Neutrophil (primary cell): ENCODE data around the gene PLPPR1.

ENCODE experiments used
- H3K27ac ChIP-seq: fragments of 200-600 bp; sonication (generic); 2 replicates; pipeline ENCODE4 v1.5.1; 2016; ENCODE audit warnings: mild to moderate bottlenecking, moderate library complexity
- H3K27me3 ChIP-seq: fragments of 200-600 bp; sonication (generic); 2 replicates; pipeline ENCODE4 v1.6.0; 2016; ENCODE audit warnings: mild to moderate bottlenecking
- H3K36me3 ChIP-seq: fragments of 200-600 bp; sonication (generic); 2 replicates; pipeline ENCODE4 v1.5.1; 2017
- H3K4me1 ChIP-seq, 2 experiments: fragments of 200-600 bp in 1 of 2; sonication (generic) in 1 of 2; 1 replicate in 1 of 2; 2 replicates in 1 of 2; pipeline versions ENCODE4 v1.5.1 to v1.6.1; 2013 to 2016; ENCODE audit warnings: low read depth in 1 of 2, low read length in 1 of 2, mild to moderate bottlenecking in 1 of 2, moderate library complexity in 1 of 2; ENCODE audit not compliant: control insufficient read depth in 1 of 2, insufficient read depth in 1 of 2
- H3K4me3 ChIP-seq, 2 experiments: fragments of 200-600 bp in 1 of 2; sonication (generic) in 1 of 2; 1 replicate in 1 of 2; 2 replicates in 1 of 2; pipeline ENCODE4 v1.5.1; 2013 to 2016; ENCODE audit warnings: low read depth in 1 of 2, low read length in 1 of 2, mild to moderate bottlenecking in 1 of 2, moderate library complexity in 1 of 2
- H3K9me3 ChIP-seq: fragments of 200-600 bp; sonication (generic); 2 replicates; pipeline ENCODE4 v1.5.1; 2016
- CTCF ChIP-seq: fragments of 200-600 bp; sonication (generic); IDR thresholded peaks from 2 replicates; pipeline ENCODE4 v1.5.1; 2016; ENCODE audit warnings: antibody characterized with exemption

Gene PLPPR1

GRCh38 chr9:101027236-101027635, 1.3 kb upstream of the PLPPR1 start:
- Histone ChIP-seq H3K4me3 (no peak overlapping the region), H3K9me3 (no peaks in the 10 kb centered on the region), H3K36me3 (no peaks in the 10 kb centered on the region), H3K27me3 (peaks cover 66% of the 10 kb centered on the region), H3K4me1 (no peaks in the 10 kb centered on the region), H3K27ac (no peak overlapping the region)
- TF ChIP-seq CTCF = no peak

DNA sequence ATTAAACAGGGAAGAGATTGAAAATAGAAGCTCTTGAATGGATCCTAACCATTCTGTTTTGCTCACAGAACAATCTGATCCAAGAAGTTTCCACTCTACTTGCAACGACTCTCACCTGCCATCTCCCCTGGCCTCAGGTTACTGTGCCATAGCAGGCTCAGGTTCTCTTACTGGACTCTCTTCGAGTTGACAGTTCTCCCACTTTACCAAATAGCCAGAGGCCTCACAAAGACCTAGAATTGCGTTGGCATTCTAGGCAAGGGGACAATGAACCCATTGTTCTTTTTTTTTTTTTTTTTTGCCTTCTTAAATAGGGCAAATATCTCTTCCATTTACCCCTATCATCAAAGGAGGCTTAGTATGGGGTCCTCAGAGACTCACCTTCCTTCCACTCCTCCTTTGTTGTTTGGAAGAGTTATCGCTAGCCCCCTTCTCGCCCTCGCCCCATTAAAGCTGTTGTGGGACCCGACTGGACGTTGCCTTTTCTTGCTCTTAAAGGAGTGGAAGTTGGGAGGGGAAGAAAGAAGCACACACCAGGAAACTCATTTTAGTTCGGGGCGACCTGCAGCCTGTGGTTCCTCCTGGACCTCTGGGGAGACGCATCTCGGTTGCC, 688 bp upstream of the PLPPR1 start:
- Histone ChIP-seq H3K36me3 (no peaks in the 10 kb centered on the region), H3K9me3 (no peaks in the 10 kb centered on the region), H3K4me1 (no peaks in the 10 kb centered on the region), H3K4me3 (no peak overlapping the region), H3K27me3 (peaks cover 66% of the 10 kb centered on the region), H3K27ac (no peak overlapping the region)
- TF ChIP-seq CTCF = no peak

- H3K4me3 ChIP-seq = no peak overlapping the region
- H3K4me1 ChIP-seq = no peaks in the 10 kb centered on the region
Observed at GRCh38 chr9:101029315-101030085, 973 bp downstream of the PLPPR1 start.

DNA sequence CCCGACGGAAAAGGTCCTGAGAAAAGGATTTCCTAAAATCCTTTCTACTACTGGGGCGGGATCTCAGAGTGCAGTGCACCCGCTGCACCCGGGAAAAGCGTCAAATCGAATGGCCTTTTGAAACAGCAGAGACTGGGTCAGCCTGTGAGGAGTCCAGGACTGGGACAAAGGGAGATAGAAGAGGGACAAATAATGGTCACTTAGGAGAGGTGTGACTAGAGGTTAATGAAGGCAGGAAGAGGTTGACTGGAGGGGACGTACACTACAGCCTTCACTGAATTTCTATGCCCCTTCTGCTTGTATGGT, 1.5 kb downstream of the PLPPR1 start:
- TF ChIP-seq CTCF = no peak
- H3K9me3 ChIP-seq = no peaks in the 10 kb centered on the region
- H3K36me3 ChIP-seq = no peaks in the 10 kb centered on the region
- no peak overlapping the region for H3K4me3 ChIP-seq
- no peaks in the 10 kb centered on the region for H3K4me1 ChIP-seq
- no peak overlapping the region for H3K27ac ChIP-seq
- peaks cover 66% of the 10 kb centered on the region for H3K27me3 ChIP-seq

More at GRCh38 chr9:101029315-101030085, 973 bp downstream of the PLPPR1 start:
- Histone ChIP-seq H3K27ac (no peak overlapping the region), H3K27me3 (peaks cover 66% of the 10 kb centered on the region), H3K9me3 (no peaks in the 10 kb centered on the region), H3K36me3 (no peaks in the 10 kb centered on the region)
- no peak for TF ChIP-seq CTCF

GRCh38 chr9:101032426-101032825, 3.9 kb downstream of the PLPPR1 start:
- Histone ChIP-seq H3K36me3 (no peaks in the 10 kb centered on the region), H3K27me3 (peaks cover 49% of the 10 kb centered on the region), H3K4me3 (no peak overlapping the region), H3K9me3 (no peaks in the 10 kb centered on the region), H3K4me1 (no peaks in the 10 kb centered on the region), H3K27ac (no peak overlapping the region)
- TF ChIP-seq CTCF = no peak
